Measurements from ENCODE around the gene MPP3. TPM values are rescaled to one million over a fixed set of nuclear protein-coding genes. Genes with fewer than 3 reads are reported as not detected.

The MPP3 gene, protein sequence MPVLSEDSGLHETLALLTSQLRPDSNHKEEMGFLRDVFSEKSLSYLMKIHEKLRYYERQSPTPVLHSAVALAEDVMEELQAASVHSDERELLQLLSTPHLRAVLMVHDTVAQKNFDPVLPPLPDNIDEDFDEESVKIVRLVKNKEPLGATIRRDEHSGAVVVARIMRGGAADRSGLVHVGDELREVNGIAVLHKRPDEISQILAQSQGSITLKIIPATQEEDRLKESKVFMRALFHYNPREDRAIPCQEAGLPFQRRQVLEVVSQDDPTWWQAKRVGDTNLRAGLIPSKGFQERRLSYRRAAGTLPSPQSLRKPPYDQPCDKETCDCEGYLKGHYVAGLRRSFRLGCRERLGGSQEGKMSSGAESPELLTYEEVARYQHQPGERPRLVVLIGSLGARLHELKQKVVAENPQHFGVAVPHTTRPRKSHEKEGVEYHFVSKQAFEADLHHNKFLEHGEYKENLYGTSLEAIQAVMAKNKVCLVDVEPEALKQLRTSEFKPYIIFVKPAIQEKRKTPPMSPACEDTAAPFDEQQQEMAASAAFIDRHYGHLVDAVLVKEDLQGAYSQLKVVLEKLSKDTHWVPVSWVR
- total RNA-seq: 100 to 1,000 TPM in 1 of 6 donors, 10 to 100 TPM in 5; 16.2 to 142 (median 38.5) TPM

DNA sequence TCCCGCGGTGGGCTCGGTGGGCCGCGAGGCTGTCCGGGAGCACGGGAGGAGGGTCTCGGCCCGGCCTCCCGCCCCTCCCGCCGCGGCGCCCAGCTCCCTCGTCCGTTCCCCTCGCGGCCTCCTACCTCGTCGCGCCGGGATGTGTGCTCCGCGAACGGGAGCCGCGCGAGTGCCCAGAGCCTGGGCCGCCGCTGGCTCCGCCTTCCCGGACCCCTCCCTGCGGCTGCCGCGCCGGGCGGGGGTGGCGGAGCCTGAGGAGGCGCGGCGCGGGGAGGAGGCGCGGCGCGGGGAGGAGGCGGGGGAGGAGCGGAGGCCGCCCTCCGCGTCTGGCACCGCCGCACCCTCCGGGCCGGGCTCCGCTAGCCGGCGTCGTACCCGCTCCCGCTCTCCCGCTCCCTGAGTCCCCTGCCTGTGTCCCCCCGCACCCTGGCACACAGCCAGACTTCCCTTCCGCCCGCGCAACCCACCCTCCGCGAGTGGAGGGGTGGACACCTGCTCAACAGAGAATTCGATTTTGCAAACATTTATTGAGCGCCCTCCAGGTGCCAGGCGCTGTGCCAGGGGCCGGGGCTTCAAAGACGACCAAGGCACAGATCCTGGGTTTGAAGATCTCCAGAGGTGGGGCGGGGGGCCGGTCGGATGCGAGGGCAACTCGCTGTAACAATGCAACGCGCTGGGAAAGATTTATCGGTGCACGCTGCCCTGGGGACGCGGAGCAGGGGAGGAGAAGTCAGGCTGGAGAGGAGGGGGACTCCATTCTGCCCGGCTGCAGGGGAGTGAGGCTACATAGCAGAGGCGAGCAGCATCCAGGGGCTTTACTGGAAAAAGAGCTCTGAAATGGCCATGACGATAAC lies at the start of gene MPP3:
TSS of gene MPP3 (minus strand) at position 171 of the 854 bp plus-strand sequence. CDS start 1,240 bp downstream, outside the sequence.
- H3K27me3 ChIP-seq: peaks cover 0 to 7% (median 0%) of the 10 kb centered on the region in 4 donors
- no peak for TF ChIP-seq EP300 (IDR thresholded peaks at IDR 0.05)
- TF ChIP-seq POLR2AphosphoS5 (IDR thresholded peaks at IDR 0.05): peak; percentile 55 to 84
- peak in 3 of 4 donors; percentile 31 to 80 (median 67) for TF ChIP-seq POLR2A (IDR thresholded peaks at IDR 0.05)
- ATAC-seq (ENCODE audit: low FRiP score in 2 of 2): peak; percentile 84 to 96
- H3K4me3 ChIP-seq: peak within 1 kb of the TSS; percentile 38 to 87 (median 78)
- H3K4me1 ChIP-seq: peaks cover 26 to 43% (median 31%) of the 10 kb centered on the region in 4 donors
- DNase-seq: peak; percentile 77 to 94
- WGBS, 2 donors: 5 to 6% methylated on average over 14 to 57 of the region's 87 CpGs
- peak within 1 kb of the TSS; percentile 75 to 90 (median 81) for H3K27ac ChIP-seq
- no peaks in the 10 kb centered on the region for H3K9me3 ChIP-seq
- peaks cover 0 to 31% (median 6%) of the 10 kb centered on the region in 4 donors for H3K36me3 ChIP-seq

DNA sequence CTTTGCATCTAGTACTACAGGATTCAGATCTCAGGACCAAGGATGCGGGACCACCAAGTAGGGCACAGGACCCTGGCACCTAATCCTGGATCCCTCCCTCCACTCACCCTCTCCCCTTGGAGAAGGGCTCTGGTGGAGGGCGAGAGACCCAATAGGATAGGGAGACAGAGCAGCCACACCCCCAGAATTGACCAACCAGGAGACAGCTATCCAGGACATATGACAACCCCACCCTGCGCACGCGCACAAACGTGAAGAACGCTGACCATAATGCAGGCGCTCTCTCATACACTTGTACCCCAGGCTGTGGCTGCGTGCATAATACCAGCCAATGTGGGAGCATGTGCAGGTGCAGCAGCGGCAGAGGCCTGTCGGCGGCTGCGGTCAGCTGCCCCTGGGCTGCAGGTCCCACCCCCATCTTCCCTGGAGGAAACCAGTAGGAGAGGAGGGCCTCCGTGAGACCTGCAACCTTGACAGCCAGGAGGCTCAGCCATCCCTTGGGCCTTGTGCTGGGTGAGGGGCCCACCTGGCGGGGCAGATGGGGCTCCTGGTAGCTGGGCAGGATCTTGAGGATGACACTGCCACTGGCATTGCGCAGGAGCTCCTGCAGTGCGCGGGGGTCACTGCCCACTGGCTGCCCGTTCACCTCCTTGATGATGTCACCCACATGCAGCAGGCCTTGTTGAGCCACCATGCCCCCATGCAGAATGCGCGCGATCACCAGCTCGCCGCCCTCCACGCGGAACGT lies 49.0 kb upstream of the MPP3 start:
- H3K36me3 ChIP-seq: no peaks in the 10 kb centered on the region
- H3K27me3 ChIP-seq: no peaks in the 10 kb centered on the region
- DNase-seq (peak in 1 of 2 donors; percentile 76), ATAC-seq (ENCODE audit: low FRiP score in 2 of 2) (no peak)
- H3K27ac ChIP-seq: no peak overlapping the region
- 92 to 95% methylated on average over 16 to 22 of the region's 27 CpGs for WGBS, 2 donors
- peaks cover 0 to 8% (median 5%) of the 10 kb centered on the region in 4 donors for H3K4me1 ChIP-seq
- TF ChIP-seq POLR2A (IDR thresholded peaks at IDR 0.05) (no peak), EP300 (IDR thresholded peaks at IDR 0.05) (no peak), POLR2AphosphoS5 (IDR thresholded peaks at IDR 0.05) (no peak)
- TF ChIP-seq, protein P1, sequence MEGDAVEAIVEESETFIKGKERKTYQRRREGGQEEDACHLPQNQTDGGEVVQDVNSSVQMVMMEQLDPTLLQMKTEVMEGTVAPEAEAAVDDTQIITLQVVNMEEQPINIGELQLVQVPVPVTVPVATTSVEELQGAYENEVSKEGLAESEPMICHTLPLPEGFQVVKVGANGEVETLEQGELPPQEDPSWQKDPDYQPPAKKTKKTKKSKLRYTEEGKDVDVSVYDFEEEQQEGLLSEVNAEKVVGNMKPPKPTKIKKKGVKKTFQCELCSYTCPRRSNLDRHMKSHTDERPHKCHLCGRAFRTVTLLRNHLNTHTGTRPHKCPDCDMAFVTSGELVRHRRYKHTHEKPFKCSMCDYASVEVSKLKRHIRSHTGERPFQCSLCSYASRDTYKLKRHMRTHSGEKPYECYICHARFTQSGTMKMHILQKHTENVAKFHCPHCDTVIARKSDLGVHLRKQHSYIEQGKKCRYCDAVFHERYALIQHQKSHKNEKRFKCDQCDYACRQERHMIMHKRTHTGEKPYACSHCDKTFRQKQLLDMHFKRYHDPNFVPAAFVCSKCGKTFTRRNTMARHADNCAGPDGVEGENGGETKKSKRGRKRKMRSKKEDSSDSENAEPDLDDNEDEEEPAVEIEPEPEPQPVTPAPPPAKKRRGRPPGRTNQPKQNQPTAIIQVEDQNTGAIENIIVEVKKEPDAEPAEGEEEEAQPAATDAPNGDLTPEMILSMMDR (IDR thresholded peaks at IDR 0.05): no peak
- H3K9me3 ChIP-seq: no peaks in the 10 kb centered on the region
- no peak overlapping the region for H3K4me3 ChIP-seq

DNA sequence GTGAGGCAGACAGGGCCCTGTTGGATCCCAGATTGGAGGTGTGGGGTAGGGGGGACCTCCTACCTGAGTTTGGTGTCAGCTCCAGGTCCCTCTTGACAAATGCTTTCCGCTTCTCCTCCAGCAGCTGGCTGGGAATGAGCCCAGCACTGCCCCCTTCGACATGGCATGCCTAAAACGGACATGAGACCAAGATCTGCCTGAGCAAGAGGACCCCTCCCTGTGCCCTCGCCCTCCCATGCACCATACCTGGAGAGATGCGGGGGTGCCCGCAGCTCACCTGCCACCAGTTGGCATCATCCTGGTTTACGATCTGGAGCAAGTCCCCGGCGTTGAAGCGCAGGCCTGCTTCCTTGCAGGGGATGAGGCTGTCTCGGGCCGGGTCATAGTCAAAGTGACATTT lies 48.2 kb upstream of the MPP3 start:
- 93 to 96% methylated on average over 11 to 12 of the region's 12 CpGs for WGBS, 2 donors

DNA sequence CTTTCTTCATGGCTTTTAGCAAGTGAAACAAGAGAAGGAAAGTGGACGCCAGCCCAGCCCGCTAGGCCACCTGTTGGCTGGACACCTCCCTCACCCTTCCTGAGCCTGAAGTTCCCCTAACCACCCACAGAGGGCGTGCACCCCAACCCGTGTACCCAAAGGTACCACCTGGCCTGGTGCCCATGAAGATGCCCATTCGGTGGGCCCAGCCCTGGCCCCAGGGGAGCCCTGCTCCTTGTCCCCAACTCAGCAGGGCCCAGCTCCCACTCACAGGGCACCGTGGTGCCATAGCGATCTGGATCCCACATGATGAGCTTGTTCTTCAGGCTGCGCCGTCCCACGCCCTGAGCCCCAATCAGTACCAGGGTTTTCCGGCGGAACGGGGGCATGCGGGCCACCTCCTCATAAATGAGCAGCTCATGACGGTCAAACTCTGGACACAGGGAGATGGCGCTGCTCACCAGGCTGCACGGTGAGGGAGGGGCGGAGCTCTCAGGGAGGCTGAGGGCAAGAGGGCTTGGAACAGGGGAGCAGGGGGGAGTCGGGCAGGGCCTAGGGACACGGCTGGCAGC lies 47.6 kb upstream of the MPP3 start:
- ATAC-seq (ENCODE audit: low FRiP score in 2 of 2) (peak in 1 of 2 donors; percentile 14), DNase-seq (peak in 1 of 2 donors; percentile 33)
- Histone ChIP-seq H3K9me3 (no peaks in the 10 kb centered on the region), H3K4me1 (peaks cover 0 to 8% (median 5%) of the 10 kb centered on the region in 4 donors), H3K4me3 (no peak overlapping the region), H3K27ac (no peak overlapping the region), H3K27me3 (no peaks in the 10 kb centered on the region), H3K36me3 (no peaks in the 10 kb centered on the region)
- 61 to 84% methylated on average over 9 to 12 of the region's 20 CpGs for WGBS, 2 donors
- no peak for TF ChIP-seq EP300 (IDR thresholded peaks at IDR 0.05)
- TF ChIP-seq, protein P1 (IDR thresholded peaks at IDR 0.05): peak; percentile 42 to 67 (median 62)

More for the DNA sequence above, 48.2 kb upstream of the MPP3 start:
- Histone ChIP-seq H3K27ac (no peak overlapping the region), H3K4me1 (peaks cover 0 to 8% (median 5%) of the 10 kb centered on the region in 4 donors), H3K27me3 (no peaks in the 10 kb centered on the region), H3K36me3 (no peaks in the 10 kb centered on the region), H3K9me3 (no peaks in the 10 kb centered on the region), H3K4me3 (no peak overlapping the region)
- TF ChIP-seq EP300 (IDR thresholded peaks at IDR 0.05) (no peak), POLR2AphosphoS5 (IDR thresholded peaks at IDR 0.05) (no peak), POLR2A (IDR thresholded peaks at IDR 0.05) (no peak)
- DNase-seq: no peak
- ATAC-seq (ENCODE audit: low FRiP score in 2 of 2): no peak

Measured in upper lobe of left lung (tissue), 6 donors.